NOMO-1 treated with dmso at 0.1 percent for 144 hours (cell line): ENCODE measurements around the gene CACNA2D3.
"Not testable (repeated sequence)": the region's sequence is repeated elsewhere in the genome, so short reads cannot be mapped to it uniquely, and the experiment has no call there.

Experiments used
- DNase-seq: peaks from one replicate; lab custom pipeline; 2025; ENCODE audit not compliant: unreplicated experiment; lab: John Stamatoyannopoulos, UW

CACNA2D3 gene

GRCh38 chr3:54619531-54619930, 497.2 kb downstream of the CACNA2D3 start:
- no peak for DNase-seq

- no peak for DNase-seq
Measured at GRCh38 chr3:54621184-54621583, 498.8 kb downstream of the CACNA2D3 start.

- no peak for DNase-seq
Measured at GRCh38 chr3:54622678-54623077, 500.3 kb downstream of the CACNA2D3 start.

- DNase-seq, result no peak
Measured at GRCh38 chr3:54625805-54626787, 503.7 kb downstream of the CACNA2D3 start.

- no peak for DNase-seq
Measured at GRCh38 chr3:54628888-54629441, 506.6 kb downstream of the CACNA2D3 start.

DNA sequence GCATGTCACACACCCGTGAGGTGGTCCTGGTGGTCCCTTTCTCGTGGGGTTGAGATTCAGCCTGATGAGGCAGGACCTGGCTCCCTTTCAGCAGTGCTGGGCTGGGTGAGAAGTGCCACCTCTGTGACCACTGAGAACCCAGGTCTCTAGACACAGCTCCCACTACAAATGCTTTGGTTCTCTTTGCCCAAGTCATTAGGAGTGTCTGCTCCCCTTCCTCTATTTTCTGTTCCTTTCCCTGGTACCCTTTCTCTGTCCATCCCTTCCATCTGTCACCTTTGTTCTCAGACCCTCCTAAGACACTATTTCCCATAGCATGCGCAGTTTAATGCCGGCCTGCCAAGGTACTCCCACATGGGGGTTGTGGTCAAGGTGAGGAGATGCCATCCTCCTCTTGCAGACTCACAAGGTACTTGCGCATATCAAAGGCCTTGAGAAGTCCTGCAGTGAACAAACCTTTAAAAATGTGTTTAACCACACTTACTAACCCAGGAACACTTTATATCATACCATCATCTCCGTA, 507.8 kb downstream of the CACNA2D3 start:
- no peak for DNase-seq

DNA sequence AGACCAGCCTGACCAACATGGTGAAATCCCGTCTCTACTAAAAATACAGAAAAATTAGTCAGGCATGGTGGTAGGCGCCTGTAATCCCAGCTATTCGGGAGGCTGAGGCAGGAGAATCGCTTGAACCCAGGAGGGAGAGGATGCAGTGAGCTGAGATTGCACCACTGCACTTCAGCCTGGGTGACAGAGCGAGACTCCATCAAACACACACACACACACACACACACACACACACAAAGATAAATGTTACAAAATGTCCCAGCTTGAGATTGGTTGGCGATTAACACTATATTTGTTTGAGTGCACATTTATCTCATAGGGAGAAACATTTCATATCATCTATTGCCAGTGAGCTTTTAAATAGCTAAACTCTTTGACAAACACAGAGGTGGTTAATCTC, 508.6 kb downstream of the CACNA2D3 start:
- not testable (repeated sequence) for DNase-seq

- DNase-seq, result no peak
Measured at GRCh38 chr3:54631516-54632325, 509.4 kb downstream of the CACNA2D3 start.

GRCh38 chr3:54632326-54632665, 509.9 kb downstream of the CACNA2D3 start:
- no peak for DNase-seq

- no peak for DNase-seq
Measured at GRCh38 chr3:54632834-54633233, 510.5 kb downstream of the CACNA2D3 start.

GRCh38 chr3:54633444-54634121, 511.2 kb downstream of the CACNA2D3 start:
- no peak for DNase-seq

DNA sequence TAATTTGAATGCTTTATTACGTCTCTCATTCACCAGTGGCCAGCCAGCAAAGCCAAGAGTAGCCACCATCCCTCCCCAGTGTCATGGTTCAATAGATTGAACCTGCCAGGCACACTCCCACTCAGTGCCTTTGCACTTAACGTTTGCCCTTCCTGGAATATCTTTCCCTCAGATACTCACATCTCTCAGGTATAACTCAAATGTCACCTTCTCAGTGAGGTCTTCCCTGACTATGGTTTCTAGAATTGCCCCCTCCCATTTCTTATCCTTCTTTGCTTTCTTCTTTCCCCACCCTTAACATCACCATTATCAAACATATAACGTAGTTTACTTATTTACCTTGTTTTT, 511.7 kb downstream of the CACNA2D3 start:
- DNase-seq, result no peak

DNA sequence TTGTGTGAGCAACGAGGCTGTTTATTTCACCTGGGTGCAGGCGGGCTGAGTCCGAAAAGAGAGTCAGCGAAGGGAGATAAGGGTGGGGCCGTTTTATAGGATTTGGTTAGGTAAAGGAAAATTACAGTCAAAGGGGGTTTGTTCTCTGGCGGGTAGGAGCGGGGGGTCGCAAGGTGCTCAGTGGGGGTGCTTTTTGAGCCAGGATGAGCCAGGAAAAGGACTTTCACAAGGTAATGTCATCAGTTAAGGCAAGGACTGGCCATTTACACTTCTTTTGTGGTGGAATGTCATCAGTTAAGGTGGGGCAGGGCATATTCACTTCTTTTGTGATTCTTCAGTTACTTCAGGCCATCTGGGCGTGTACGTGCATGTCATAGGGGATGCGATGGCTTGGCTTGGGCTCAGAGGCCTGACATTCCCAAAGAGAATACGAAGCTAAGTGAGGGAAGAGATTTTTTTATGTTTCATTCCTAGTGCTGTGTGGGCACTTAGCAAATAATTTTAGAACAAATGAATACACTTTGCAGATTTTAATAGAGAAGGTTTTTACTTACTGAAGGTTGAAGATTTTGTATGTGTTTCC, 517.5 kb downstream of the CACNA2D3 start:
- DNase-seq, result not testable (repeated sequence)

DNA sequence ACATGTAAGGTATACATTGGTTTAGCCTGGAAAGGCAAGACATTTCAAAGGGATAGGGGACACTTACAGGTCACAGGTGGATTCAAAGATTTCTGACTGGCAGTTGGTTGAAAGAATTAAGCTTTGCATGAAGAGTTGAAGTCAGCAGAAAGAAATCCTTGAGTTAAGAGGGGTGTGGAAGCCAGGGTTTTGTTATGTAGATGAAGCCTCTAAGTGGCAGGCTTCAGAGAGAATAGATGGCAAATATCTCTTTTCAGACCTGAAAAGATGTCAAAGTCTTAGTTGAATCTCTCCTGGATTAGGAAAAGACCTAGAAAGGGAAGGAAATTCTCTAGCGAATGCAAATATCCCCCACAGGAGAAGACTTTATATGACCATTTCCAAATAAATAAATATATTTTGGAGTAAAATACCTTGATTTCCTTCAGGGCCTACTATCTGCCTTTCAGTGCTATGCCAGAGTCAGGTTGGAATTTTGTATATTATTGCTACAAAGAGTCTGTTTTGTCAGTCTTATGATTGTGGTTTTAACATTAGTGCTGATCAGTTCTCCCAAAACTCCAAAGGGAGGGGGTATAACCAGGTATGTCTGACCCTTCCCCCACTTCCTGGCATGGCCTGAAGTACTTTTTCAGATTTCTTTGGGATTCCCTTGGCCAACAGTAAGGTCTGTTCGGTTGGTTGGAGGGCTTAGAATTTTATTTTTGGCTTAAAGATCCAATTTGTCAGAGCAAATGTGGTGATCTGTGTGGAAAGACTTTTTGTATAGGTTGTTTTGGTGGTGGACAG, 519.1 kb downstream of the CACNA2D3 start:
- DNase-seq, result no peak

GRCh38 chr3:54642147-54642546, 519.8 kb downstream of the CACNA2D3 start:
- no peak for DNase-seq

GRCh38 chr3:54647721-54648120, 525.4 kb downstream of the CACNA2D3 start:
- no peak for DNase-seq

- DNase-seq, result no peak
Measured at GRCh38 chr3:54649551-54649950, 527.2 kb downstream of the CACNA2D3 start.

DNA sequence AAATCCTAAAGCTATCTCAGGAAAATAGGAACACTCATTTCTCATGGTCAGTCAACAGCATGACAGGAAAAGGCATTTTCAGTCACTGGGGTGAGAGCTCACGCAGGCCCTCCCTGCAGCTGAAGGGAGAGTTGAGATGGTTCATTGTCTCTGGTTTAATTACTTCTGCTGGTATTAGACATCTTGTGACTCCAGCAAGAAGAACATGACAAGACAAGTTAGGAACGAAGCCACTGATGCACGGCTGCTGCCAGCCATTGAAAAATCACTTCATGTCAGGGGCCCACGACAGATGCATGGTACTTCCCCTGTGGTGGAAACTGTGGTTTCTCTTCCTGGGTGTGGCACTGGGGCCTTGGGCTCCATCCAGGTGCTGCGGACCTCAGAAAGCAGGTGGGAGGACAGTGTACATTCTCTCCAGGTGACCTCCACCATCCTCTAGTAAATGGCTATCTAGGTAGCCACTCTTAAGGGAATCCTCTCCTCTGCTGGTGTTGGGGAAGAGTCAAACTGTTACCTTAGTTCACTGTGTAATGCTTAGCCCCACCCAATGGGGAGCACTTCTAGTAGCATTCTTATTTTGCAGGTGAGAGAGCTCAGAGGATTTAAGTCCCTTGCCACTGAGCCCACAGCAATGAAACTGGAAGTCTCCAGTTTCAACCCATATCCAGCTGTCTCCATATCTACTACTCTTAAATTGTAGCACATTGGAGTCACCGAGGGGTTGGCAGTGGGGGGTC, 531.3 kb downstream of the CACNA2D3 start:
- DNase-seq, result no peak

DNA sequence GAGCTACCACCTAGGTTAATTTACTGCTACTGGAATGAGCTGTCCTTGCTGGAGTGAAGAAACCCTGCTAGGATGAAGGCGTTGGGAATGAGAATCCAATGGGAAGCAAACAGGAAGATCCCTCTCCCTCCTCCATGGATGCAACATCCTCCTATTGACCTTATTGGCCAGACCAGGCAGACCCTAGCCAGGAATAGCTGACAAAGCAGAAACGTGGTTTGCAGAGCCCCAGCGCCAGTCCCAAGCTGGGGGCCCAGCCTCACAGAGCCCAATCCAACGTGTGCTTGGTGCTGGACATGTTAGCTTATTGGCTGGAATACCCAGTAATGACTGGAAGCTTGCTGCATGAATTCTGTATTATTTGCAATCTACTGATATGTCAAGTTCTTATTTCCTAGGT, 532.4 kb downstream of the CACNA2D3 start:
- DNase-seq, result no peak
